ENCODE measurements around the gene B4GALT3.

- TF ChIP-seq, protein P1, sequence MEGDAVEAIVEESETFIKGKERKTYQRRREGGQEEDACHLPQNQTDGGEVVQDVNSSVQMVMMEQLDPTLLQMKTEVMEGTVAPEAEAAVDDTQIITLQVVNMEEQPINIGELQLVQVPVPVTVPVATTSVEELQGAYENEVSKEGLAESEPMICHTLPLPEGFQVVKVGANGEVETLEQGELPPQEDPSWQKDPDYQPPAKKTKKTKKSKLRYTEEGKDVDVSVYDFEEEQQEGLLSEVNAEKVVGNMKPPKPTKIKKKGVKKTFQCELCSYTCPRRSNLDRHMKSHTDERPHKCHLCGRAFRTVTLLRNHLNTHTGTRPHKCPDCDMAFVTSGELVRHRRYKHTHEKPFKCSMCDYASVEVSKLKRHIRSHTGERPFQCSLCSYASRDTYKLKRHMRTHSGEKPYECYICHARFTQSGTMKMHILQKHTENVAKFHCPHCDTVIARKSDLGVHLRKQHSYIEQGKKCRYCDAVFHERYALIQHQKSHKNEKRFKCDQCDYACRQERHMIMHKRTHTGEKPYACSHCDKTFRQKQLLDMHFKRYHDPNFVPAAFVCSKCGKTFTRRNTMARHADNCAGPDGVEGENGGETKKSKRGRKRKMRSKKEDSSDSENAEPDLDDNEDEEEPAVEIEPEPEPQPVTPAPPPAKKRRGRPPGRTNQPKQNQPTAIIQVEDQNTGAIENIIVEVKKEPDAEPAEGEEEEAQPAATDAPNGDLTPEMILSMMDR (IDR thresholded peaks at IDR 0.05) = no peak
- no peak for TF ChIP-seq POLR2A (IDR thresholded peaks at IDR 0.05)
Observed at GRCh38 chr1:161222175-161223019, 45.1 kb upstream of the B4GALT3 start.
